HepG2 (cell line): ENCODE data around the gene ALOXE3.

ENCODE experiments used
- IRX3 ChIP-seq: sonication (generic); formaldehyde crosslinking; IDR thresholded peaks from 2 replicates; pipeline ENCODE4 v1.8.1; 2023; ENCODE audit warnings: mild to moderate bottlenecking, low read depth, missing genetic modification reagents, borderline replicate concordance
- MED1 ChIP-seq: sonication (generic); formaldehyde crosslinking; IDR thresholded peaks from 2 replicates; pipeline ENCODE4 v1.4.0; 2020; ENCODE audit warnings: missing genetic modification reagents
- RFX5 ChIP-seq: IDR thresholded peaks from 2 replicates; pipeline ENCODE4 v1.6.1; 2011; ENCODE audit warnings: low read depth, low read length, improper control_type of control experiment
- TF ChIP-seq, protein P1 (sequence below): sonication (generic); formaldehyde crosslinking; IDR thresholded peaks from 2 replicates; pipeline ENCODE4 v1.4.0; 2020; ENCODE audit warnings: missing genetic modification reagents
- TF ChIP-seq, protein P2 (sequence below): sonication (generic); formaldehyde crosslinking; IDR thresholded peaks from 2 replicates; pipeline ENCODE4 v1.5.0; 2020; ENCODE audit warnings: mild to moderate bottlenecking, missing genetic modification reagents, moderate library complexity
- TF ChIP-seq, protein P3 (sequence below): sonication (generic); formaldehyde crosslinking; IDR thresholded peaks from 2 replicates; pipeline ENCODE4 v1.8.0; 2022; ENCODE audit warnings: missing genetic modification reagents, mild to moderate bottlenecking, inconsistent platforms, borderline replicate concordance

DNA sequence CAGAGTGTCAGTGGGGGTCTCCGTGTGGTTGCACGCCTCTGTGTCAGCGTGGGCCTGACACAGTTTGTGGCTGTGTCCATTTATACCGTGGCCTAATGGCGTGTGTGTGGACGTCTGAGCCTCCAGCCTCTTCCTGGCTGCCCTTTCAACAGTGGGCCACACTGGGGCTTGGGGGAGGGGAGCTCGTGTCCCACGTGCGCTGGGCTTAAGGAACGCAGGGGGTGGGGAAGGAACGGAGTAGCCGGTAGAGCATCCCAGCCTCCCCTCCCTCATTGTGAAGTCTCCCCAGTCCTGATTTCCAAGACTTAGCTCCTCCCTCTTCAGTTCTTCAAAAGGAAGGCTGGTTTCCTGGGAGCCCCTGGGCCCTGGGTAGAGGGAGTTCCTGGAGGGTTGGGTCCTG lies 15.1 kb upstream of the ALOXE3 start:
- TF ChIP-seq, protein P1, sequence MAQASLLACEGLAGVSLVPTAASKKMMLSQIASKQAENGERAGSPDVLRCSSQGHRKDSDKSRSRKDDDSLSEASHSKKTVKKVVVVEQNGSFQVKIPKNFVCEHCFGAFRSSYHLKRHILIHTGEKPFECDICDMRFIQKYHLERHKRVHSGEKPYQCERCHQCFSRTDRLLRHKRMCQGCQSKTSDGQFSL (CRISPR knock-in tag) = no peak
- no peak for TF ChIP-seq IRX3
- no peak for TF ChIP-seq RFX5
- TF ChIP-seq, protein P2, sequence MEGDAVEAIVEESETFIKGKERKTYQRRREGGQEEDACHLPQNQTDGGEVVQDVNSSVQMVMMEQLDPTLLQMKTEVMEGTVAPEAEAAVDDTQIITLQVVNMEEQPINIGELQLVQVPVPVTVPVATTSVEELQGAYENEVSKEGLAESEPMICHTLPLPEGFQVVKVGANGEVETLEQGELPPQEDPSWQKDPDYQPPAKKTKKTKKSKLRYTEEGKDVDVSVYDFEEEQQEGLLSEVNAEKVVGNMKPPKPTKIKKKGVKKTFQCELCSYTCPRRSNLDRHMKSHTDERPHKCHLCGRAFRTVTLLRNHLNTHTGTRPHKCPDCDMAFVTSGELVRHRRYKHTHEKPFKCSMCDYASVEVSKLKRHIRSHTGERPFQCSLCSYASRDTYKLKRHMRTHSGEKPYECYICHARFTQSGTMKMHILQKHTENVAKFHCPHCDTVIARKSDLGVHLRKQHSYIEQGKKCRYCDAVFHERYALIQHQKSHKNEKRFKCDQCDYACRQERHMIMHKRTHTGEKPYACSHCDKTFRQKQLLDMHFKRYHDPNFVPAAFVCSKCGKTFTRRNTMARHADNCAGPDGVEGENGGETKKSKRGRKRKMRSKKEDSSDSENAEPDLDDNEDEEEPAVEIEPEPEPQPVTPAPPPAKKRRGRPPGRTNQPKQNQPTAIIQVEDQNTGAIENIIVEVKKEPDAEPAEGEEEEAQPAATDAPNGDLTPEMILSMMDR = no peak
- 0 out of 2 replicates have a peak, but pooled peaks have one; percentile 18 for TF ChIP-seq MED1 (CRISPR knock-in tag)
- TF ChIP-seq, protein P3, sequence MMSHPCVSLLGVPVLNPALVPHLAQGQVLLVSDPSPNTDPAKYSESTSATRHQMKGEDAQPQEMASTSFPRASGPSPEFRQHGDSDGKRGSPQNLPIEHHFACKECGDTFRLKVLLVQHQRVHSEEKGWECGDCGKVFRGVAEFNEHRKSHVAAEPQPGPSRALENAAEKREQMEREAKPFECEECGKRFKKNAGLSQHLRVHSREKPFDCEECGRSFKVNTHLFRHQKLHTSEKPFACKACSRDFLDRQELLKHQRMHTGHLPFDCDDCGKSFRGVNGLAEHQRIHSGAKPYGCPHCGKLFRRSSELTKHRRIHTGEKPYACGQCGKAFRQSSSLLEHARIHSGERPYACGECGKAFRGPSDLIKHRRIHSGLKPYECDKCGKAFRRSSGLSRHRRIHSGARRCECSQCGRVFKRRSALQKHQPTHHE (CRISPR knock-in tag) = no peak
